HCT116 (cell line): Measurements from ENCODE around the gene TCHP. TPM values are rescaled to one million over a fixed set of nuclear protein-coding genes. Genes with fewer than 3 reads are reported as not detected.
A peak's percentile ranks its signal among the peaks of the same experiment; 100 is the strongest.

ENCODE experiments used
- ATAC-seq: fragments of 200-7000 bp; cut with Tn5 transposase; 2 replicates; pipeline ENCODE4 v1.9.1; 2020; ENCODE audit warnings: mild to moderate bottlenecking, moderate library complexity
- BruUV-seq: library from RNA; stranded (reverse); fragments of 400-500 nt; replicated peaks from 2 replicates; lab custom pipeline; 2021; lab: Mats Ljungman, UMichigan
- CTCF ChIA-PET: fragments of 300-600 bp; sonication (Branson Sonifier 250); formaldehyde crosslinking; loops from one replicate; lab custom pipeline; 2021; ENCODE audit warnings: antibody characterized with exemption; lab: Charles Lee
- POLR2A ChIA-PET: fragments of 300-600, 350-600 bp; sonication (Branson Sonifier 250); formaldehyde crosslinking; loops from one replicate; lab custom pipeline; 2021; ENCODE audit warnings: antibody characterized with exemption; lab: Charles Lee
- RAD21 ChIA-PET, 2 experiments: fragments of 300-600 bp; sonication (Branson Sonifier 250); formaldehyde crosslinking; loops; one replicate each; lab custom pipeline; 2023; ENCODE audit warnings: low total read pairs in 2 of 2; ENCODE audit not compliant: uncharacterized antibody in 2 of 2, unreplicated experiment in 2 of 2, low non-redundant PET in 1 of 2; lab: Charles Lee
- DNase-seq: peaks from one replicate; pipeline ENCODE4 v3.0.0-alpha.2; 2010; ENCODE audit warnings: low read depth, low spot score
- H2AFZ ChIP-seq: fragments of 200-600 bp; shearing (Covaris generic), sonication (generic); 2 replicates; pipeline ENCODE4 v1.6.1; 2017; ENCODE audit warnings: low read depth, mixed run types, mixed read lengths, antibody characterized with exemption, low read length; ENCODE audit not compliant: poor library complexity, severe bottlenecking
- H3K27ac ChIP-seq: 2 replicates; pipeline ENCODE4 v1.5.1; 2012; ENCODE audit warnings: low read depth, low read length
- H3K27me3 ChIP-seq: fragments of 200-600 bp; sonication (generic); 2 replicates; pipeline ENCODE4 v1.6.1; 2016; ENCODE audit warnings: mixed run types, low read length, mixed read lengths; ENCODE audit not compliant: insufficient read depth
- H3K36me3 ChIP-seq, 2 experiments: fragments of 200-500 bp in 1 of 2; fragments of 200-600 bp in 1 of 2; sonication (Bioruptor generic) in 1 of 2; sonication (generic) in 1 of 2; 2 replicates each; pipeline versions ENCODE4 v1.5.1 to v1.6.1; 2014 to 2016; ENCODE audit warnings: low read length in 2 of 2, inconsistent platforms in 1 of 2, mixed read lengths in 1 of 2, mixed run types in 1 of 2; ENCODE audit not compliant: insufficient read depth in 2 of 2, control insufficient read depth in 1 of 2
- H3K4me1 ChIP-seq, 2 experiments: fragments of 200-600 bp in 1 of 2; sonication (generic) in 1 of 2; 2 replicates each; pipeline versions ENCODE4 v1.5.1 to v1.6.1; 2012 to 2017; ENCODE audit warnings: low read length in 2 of 2, inconsistent platforms in 1 of 2, mild to moderate bottlenecking in 1 of 2, mixed read lengths in 1 of 2, mixed run types in 1 of 2, moderate library complexity in 1 of 2; ENCODE audit not compliant: insufficient read depth in 2 of 2, control insufficient read depth in 1 of 2
- H3K4me2 ChIP-seq: fragments of 200-600 bp; sonication (generic); 2 replicates; pipeline ENCODE4 v1.6.1; 2017; ENCODE audit warnings: mixed run types, low read length, mixed read lengths
- H3K4me3 ChIP-seq, 2 experiments: fragments of 200-600 bp in 1 of 2; sonication (generic) in 1 of 2; replicated peaks in 1 of 2; 2 replicates each; pipeline ENCODE4 v1.5.1; 2011 to 2016; ENCODE audit warnings: low read length in 2 of 2, control low read depth in 1 of 2, low read depth in 1 of 2, mild to moderate bottlenecking in 1 of 2, mixed read lengths in 1 of 2, mixed run types in 1 of 2
- H3K79me2 ChIP-seq: fragments of 200-600 bp; sonication (generic); 2 replicates; pipeline ENCODE4 v1.6.1; 2017; ENCODE audit warnings: mild to moderate bottlenecking, mixed run types, low read length, moderate library complexity, mixed read lengths; ENCODE audit not compliant: insufficient read depth
- H3K9ac ChIP-seq: fragments of 200-600 bp; sonication (generic); 2 replicates; pipeline ENCODE4 v1.6.1; 2016; ENCODE audit warnings: low read length, mixed read lengths
- H3K9me2 ChIP-seq: fragments of 200-600 bp; sonication (generic), shearing (Covaris generic); 2 replicates; pipeline ENCODE4 v1.6.1; 2017; ENCODE audit warnings: mixed run types, mild to moderate bottlenecking, moderate library complexity; ENCODE audit not compliant: insufficient read depth
- H3K9me3 ChIP-seq, 2 experiments: fragments of 200-500 bp in 1 of 2; fragments of 200-600 bp in 1 of 2; sonication (Bioruptor generic) in 1 of 2; sonication (generic) in 1 of 2; 2 replicates each; pipeline ENCODE4 v1.6.1; 2014 to 2017; ENCODE audit warnings: low read length in 2 of 2, mixed read lengths in 2 of 2, inconsistent platforms in 1 of 2, low read depth in 1 of 2, mild to moderate bottlenecking in 1 of 2, mixed run types in 1 of 2, moderate library complexity in 1 of 2; ENCODE audit not compliant: control insufficient read depth in 1 of 2, insufficient read depth in 1 of 2
- H4K20me1 ChIP-seq: fragments of 200-600 bp; sonication (generic), shearing (Covaris generic); 2 replicates; pipeline ENCODE4 v1.6.1; 2017; ENCODE audit warnings: mixed run types, mild to moderate bottlenecking, moderate library complexity; ENCODE audit not compliant: insufficient read depth
- ELF1 ChIP-seq: IDR thresholded peaks from 2 replicates; pipeline ENCODE4 v1.6.1; 2012; ENCODE audit warnings: low read depth, borderline replicate concordance
- EZH2 ChIP-seq: fragments of 200-600 bp; sonication (generic); IDR thresholded peaks from 2 replicates; pipeline ENCODE4 v1.6.1; 2017; ENCODE audit warnings: antibody characterized with exemption, mixed run types
- EZH2phosphoT487 ChIP-seq: fragments of 200-600 bp; IDR thresholded peaks from 2 replicates; pipeline ENCODE4 v1.6.1; 2018; ENCODE audit warnings: antibody characterized with exemption, borderline replicate concordance
- JUND ChIP-seq: IDR thresholded peaks from 2 replicates; pipeline ENCODE4 v1.6.1; 2012
- RAD21 ChIP-seq: IDR thresholded peaks from 2 replicates; pipeline ENCODE4 v1.6.1; 2012; ENCODE audit warnings: low read depth, mild to moderate bottlenecking
- SIN3A ChIP-seq: IDR thresholded peaks from 2 replicates; pipeline ENCODE4 v1.6.1; 2012; ENCODE audit warnings: low read depth
- YY1 ChIP-seq: IDR thresholded peaks from 2 replicates; pipeline ENCODE4 v1.6.1; 2011; ENCODE audit warnings: low read length, low read depth, moderate library complexity, mild to moderate bottlenecking; ENCODE audit not compliant: insufficient replicate concordance; ENCODE audit errors: extremely low read depth
- intact Hi-C: fragments of 100-400 bp; cut with micrococcal nuclease; formaldehyde crosslinking; loops from 2 replicates; pipeline ENCODE4 v1.10.0; 2022
- total RNA-seq: library from RNA; stranded (reverse); gene quantifications from one replicate; pipeline ENCODE4 v1.2.1, GENCODE V29; 2021; ENCODE audit not compliant: unreplicated experiment
- TF ChIP-seq, protein P1 (sequence below), 3 experiments: fragments of 200-600 bp in 1 of 3; sonication (generic) in 1 of 3; IDR thresholded peaks in 2 of 3; conservative IDR thresholded peaks in 1 of 3; 2 replicates each; pipeline ENCODE4 v1.5.1; 2012 to 2017; ENCODE audit warnings: low read depth in 2 of 3, low read length in 2 of 3, antibody characterized with exemption in 1 of 3, borderline replicate concordance in 1 of 3, control low read depth in 1 of 3, mild to moderate bottlenecking in 1 of 3, mixed read lengths in 1 of 3, mixed run types in 1 of 3, moderate library complexity in 1 of 3; ENCODE audit not compliant: insufficient read depth in 1 of 3
- TF ChIP-seq, protein P2 (sequence below): IDR thresholded peaks from 2 replicates; pipeline ENCODE4 v1.6.1; 2011; ENCODE audit warnings: mild to moderate bottlenecking, low read length, moderate library complexity; ENCODE audit not compliant: insufficient replicate concordance; ENCODE audit errors: extremely low read depth
- TF ChIP-seq, protein P3 (sequence below): IDR thresholded peaks from 2 replicates; pipeline ENCODE4 v1.6.1; 2012

The TCHP gene
- total RNA-seq, 1 experiment from 2014 or later, result 17.3 TPM

DNA sequence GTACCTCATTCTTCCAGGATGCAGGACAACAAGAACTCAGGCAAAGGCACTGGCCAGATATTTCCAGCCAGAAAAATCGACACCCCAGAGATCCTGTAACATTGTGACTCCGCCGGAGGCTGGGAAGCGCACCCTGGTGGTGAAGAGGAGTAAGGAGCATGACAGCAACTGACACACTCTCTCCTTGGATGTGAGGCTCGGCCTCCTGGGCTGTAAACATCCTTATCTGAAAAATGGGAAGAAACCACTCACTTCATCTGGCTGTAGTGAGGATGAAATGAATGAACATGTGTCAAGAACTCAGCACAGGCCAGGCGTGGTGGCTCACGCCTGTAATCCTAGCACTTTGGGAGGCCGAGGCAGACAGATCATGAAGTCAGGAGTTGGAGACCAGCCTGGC, 27.5 kb downstream of the TCHP start:
- ChIA-PET CTCF (interaction anchor here (0.7 to 1.4 kb wide), 4 partner anchors 13 to 121 kb away, joined by 3 to 4 read pairs (median 3); no protein-coding TSS in a partner anchor), RAD21 (interaction anchor here in 1 of 2 experiments (0.5 kb wide), 1 partner anchor 9 kb away, joined by 3 read pairs; no protein-coding TSS in a partner anchor), POLR2A (no interaction called here)
- Histone ChIP-seq H4K20me1 (no peaks in the 10 kb centered on the region), H3K9me2 (no peaks in the 10 kb centered on the region), H3K27ac (no peak overlapping the region), H2AFZ (no peak overlapping the region), H3K27me3 (no peaks in the 10 kb centered on the region), H3K9me3 (no peaks in the 10 kb centered on the region), H3K79me2 (no peaks in the 10 kb centered on the region), H3K4me1 (no peaks in the 10 kb centered on the region), H3K4me2 (no peak overlapping the region), H3K4me3 (no peak overlapping the region), H3K9ac (no peak overlapping the region), H3K36me3 (peaks cover 0 to 7% of the 10 kb centered on the region in 2 experiments; a peak in 2 of 4 replicates)
- peak; percentile 28 for DNase-seq
- BruUV-seq, result no TSS peak
- ATAC-seq, result peak; percentile 94
- TF ChIP-seq, protein P1, sequence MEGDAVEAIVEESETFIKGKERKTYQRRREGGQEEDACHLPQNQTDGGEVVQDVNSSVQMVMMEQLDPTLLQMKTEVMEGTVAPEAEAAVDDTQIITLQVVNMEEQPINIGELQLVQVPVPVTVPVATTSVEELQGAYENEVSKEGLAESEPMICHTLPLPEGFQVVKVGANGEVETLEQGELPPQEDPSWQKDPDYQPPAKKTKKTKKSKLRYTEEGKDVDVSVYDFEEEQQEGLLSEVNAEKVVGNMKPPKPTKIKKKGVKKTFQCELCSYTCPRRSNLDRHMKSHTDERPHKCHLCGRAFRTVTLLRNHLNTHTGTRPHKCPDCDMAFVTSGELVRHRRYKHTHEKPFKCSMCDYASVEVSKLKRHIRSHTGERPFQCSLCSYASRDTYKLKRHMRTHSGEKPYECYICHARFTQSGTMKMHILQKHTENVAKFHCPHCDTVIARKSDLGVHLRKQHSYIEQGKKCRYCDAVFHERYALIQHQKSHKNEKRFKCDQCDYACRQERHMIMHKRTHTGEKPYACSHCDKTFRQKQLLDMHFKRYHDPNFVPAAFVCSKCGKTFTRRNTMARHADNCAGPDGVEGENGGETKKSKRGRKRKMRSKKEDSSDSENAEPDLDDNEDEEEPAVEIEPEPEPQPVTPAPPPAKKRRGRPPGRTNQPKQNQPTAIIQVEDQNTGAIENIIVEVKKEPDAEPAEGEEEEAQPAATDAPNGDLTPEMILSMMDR (IDR thresholded peaks at IDR 0.05 in 2 of 3, conservative IDR thresholded peaks at IDR 0.05 in 1 of 3; ENCODE audit: borderline replicate concordance in 1 of 3, insufficient read depth in 1 of 3, low read depth in 2 of 3, low read length in 2 of 3), result peak; percentile 65 to 83 (median 81); a peak in 5 of 6 replicates
- no peak for TF ChIP-seq JUND
- peak; percentile 68 for TF ChIP-seq RAD21
- TF ChIP-seq EZH2, result no peak
- intact Hi-C loops, result loop anchor here (1.0 kb wide), 1 partner anchor 74 kb away; no protein-coding TSS in a partner anchor

DNA sequence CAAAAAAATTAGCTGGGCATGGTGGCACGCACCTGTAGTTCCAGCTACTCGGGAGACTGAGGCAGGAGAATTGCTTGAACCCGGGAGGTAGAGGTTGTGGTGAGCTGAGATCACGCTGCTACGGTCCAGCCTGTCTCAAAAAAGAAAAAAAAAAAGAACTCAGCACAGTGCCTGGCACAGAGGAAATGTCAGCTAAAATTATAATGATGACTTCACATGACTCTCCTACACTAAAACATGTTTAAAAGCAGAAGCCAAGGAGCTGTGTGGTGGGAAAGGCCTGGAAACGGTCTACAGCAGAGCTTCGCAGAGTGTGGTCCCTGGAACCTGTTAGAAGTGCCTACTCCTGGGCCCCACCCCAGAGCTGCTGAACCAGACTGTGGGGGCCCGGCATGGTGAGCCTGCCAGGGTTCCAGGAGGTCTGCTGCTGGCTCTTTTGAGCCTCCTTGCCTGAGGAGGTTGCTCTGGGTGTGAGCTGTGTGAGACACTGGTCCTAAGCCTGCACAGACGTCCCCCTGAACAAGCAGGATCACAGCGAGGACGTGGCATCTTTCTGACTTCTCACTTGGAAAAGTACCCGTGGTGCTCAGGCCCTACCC, 28.1 kb downstream of the TCHP start:
- intact Hi-C loops, result no loop called here
- CTCF ChIA-PET, result interaction anchor here (0.7 to 1.4 kb wide), 4 partner anchors 12 to 122 kb away, joined by 3 to 4 read pairs (median 3); no protein-coding TSS in a partner anchor

More for the DNA sequence above, 28.1 kb downstream of the TCHP start:
- H3K9me3 ChIP-seq, result no peaks in the 10 kb centered on the region
- H3K9ac ChIP-seq, result no peak overlapping the region
- POLR2A ChIA-PET, result no interaction called here
- H4K20me1 ChIP-seq, result no peaks in the 10 kb centered on the region
- no peak overlapping the region for H3K27ac ChIP-seq
- no TSS peak for BruUV-seq
- peaks cover 0 to 9% of the 10 kb centered on the region in 2 experiments; a peak in 2 of 4 replicates for H3K36me3 ChIP-seq
- no peak for TF ChIP-seq EZH2phosphoT487
- TF ChIP-seq, protein P2, sequence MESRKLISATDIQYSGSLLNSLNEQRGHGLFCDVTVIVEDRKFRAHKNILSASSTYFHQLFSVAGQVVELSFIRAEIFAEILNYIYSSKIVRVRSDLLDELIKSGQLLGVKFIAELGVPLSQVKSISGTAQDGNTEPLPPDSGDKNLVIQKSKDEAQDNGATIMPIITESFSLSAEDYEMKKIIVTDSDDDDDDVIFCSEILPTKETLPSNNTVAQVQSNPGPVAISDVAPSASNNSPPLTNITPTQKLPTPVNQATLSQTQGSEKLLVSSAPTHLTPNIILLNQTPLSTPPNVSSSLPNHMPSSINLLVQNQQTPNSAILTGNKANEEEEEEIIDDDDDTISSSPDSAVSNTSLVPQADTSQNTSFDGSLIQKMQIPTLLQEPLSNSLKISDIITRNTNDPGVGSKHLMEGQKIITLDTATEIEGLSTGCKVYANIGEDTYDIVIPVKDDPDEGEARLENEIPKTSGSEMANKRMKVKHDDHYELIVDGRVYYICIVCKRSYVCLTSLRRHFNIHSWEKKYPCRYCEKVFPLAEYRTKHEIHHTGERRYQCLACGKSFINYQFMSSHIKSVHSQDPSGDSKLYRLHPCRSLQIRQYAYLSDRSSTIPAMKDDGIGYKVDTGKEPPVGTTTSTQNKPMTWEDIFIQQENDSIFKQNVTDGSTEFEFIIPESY, result no peak
- TF ChIP-seq SIN3A, result no peak
- no peak for TF ChIP-seq YY1
- TF ChIP-seq ELF1, result no peak
- TF ChIP-seq, protein P3, sequence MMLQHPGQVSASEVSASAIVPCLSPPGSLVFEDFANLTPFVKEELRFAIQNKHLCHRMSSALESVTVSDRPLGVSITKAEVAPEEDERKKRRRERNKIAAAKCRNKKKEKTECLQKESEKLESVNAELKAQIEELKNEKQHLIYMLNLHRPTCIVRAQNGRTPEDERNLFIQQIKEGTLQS, result no peak
- TF ChIP-seq RAD21, result no peak
- TF ChIP-seq, all 23 proteins: peak for 0
- DNase-seq (no peak), ATAC-seq (no peak)
- Histone ChIP-seq H3K27me3 (no peaks in the 10 kb centered on the region), H2AFZ (no peak overlapping the region), H3K4me1 (no peaks in the 10 kb centered on the region), H3K79me2 (no peaks in the 10 kb centered on the region), H3K4me3 (no peak overlapping the region), H3K9me2 (no peaks in the 10 kb centered on the region), H3K4me2 (no peak overlapping the region)
- RAD21 ChIA-PET, result interaction anchor here in 1 of 2 experiments (0.5 kb wide), 1 partner anchor 8 kb away, joined by 3 read pairs; no protein-coding TSS in a partner anchor
